Gastroesophageal sphincter (tissue), 3 donors: ENCODE data around the gene WDR93.

Experiments
- EP300 ChIP-seq: sonication (generic); formaldehyde crosslinking; IDR thresholded peaks from one replicate; pipeline ENCODE4 v1.6.1; 2017; ENCODE audit warnings: antibody characterized with exemption, mild to moderate bottlenecking
- POLR2A ChIP-seq, 2 donors: fragments of 450-650 bp; IDR thresholded peaks; one replicate each; pipeline ENCODE4 v1.6.1; 2017; ENCODE audit warnings: antibody characterized with exemption in 2 of 2, mild to moderate bottlenecking in 2 of 2, moderate library complexity in 1 of 2
- POLR2AphosphoS5 ChIP-seq: sonication (generic); formaldehyde crosslinking; IDR thresholded peaks from one replicate; pipeline ENCODE4 v1.6.1; 2017; ENCODE audit warnings: antibody characterized with exemption
- TF ChIP-seq, protein P1 (sequence below), 4 experiments: fragments of 200-600 bp in 2 of 4; fragments of 450-650 bp in 2 of 4; sonication (generic) in 1 of 4; IDR thresholded peaks; one replicate each; pipeline ENCODE4 v1.5.1; 2017 to 2019; ENCODE audit warnings: antibody characterized with exemption in 4 of 4, mild to moderate bottlenecking in 2 of 4, moderate library complexity in 2 of 4

DNA sequence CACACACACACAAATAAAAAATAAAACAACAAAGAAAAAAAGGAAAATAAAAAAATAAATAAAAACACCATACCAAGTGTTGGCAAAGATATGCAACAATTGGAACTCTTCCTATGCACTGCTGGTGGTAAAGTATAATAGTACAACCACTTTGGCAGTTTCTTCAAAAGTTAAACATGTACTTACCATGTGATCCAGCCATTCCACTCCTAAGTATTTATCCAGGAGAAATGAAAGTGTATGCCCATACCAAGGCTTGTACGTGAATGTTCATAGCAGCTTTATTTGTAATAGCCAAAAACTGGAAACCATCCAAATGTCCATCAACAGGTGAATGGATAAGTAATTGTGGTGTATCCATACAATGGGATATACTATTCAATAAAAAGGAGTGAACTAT lies 17.0 kb downstream of the WDR93 start:
- TF ChIP-seq POLR2AphosphoS5 (no peak), POLR2A (IDR thresholded peaks at IDR 0.05) (no peak), EP300 (no peak)
- TF ChIP-seq, protein P1, sequence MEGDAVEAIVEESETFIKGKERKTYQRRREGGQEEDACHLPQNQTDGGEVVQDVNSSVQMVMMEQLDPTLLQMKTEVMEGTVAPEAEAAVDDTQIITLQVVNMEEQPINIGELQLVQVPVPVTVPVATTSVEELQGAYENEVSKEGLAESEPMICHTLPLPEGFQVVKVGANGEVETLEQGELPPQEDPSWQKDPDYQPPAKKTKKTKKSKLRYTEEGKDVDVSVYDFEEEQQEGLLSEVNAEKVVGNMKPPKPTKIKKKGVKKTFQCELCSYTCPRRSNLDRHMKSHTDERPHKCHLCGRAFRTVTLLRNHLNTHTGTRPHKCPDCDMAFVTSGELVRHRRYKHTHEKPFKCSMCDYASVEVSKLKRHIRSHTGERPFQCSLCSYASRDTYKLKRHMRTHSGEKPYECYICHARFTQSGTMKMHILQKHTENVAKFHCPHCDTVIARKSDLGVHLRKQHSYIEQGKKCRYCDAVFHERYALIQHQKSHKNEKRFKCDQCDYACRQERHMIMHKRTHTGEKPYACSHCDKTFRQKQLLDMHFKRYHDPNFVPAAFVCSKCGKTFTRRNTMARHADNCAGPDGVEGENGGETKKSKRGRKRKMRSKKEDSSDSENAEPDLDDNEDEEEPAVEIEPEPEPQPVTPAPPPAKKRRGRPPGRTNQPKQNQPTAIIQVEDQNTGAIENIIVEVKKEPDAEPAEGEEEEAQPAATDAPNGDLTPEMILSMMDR (IDR thresholded peaks at IDR 0.05) = no peak
